K562 (cell line): Measurements from ENCODE around the gene NOM1. TPM values are rescaled to one million over a fixed set of nuclear protein-coding genes. Genes with fewer than 3 reads are reported as not detected.
A peak's percentile ranks its signal among the peaks of the same experiment; 100 is the strongest.

Source experiments
- BCLAF1 ChIP-seq, 2 experiments: fragments of 450-650 bp in 1 of 2; IDR thresholded peaks; 2 replicates each; pipeline ENCODE4 v1.6.1; 2011 to 2017; ENCODE audit warnings: low read depth in 2 of 2, antibody characterized with exemption in 1 of 2, borderline replicate concordance in 1 of 2, low read length in 1 of 2, mild to moderate bottlenecking in 1 of 2, mixed read lengths in 1 of 2; ENCODE audit not compliant: control insufficient read depth in 1 of 2
- CCAR2 ChIP-seq: fragments of 200-400 bp; formaldehyde crosslinking; IDR thresholded peaks from 2 replicates; pipeline ENCODE4 v1.6.1; 2017; ENCODE audit warnings: mild to moderate bottlenecking, low read depth, low read length
- CCNT2 ChIP-seq: IDR thresholded peaks from 2 replicates; pipeline ENCODE4 v1.6.1; 2011; ENCODE audit warnings: borderline replicate concordance, low read depth, mild to moderate bottlenecking, moderate library complexity, mixed read lengths, low read length; ENCODE audit not compliant: insufficient read length; ENCODE audit errors: extremely low read depth
- CXXC5 ChIP-seq: fragments of 250-450 bp; sonication (Bioruptor Pico); IDR thresholded peaks from 2 replicates; pipeline ENCODE4 v1.8.0; 2022; ENCODE audit warnings: inconsistent platforms, mild to moderate bottlenecking, moderate library complexity
- HEY1 ChIP-seq: fragments of 250-450 bp; sonication (Bioruptor Pico); IDR thresholded peaks from 2 replicates; pipeline ENCODE4 v1.5.0; 2020; ENCODE audit warnings: mild to moderate bottlenecking, moderate library complexity, borderline replicate concordance
- HNRNPK ChIP-seq: fragments of 200-400 bp; formaldehyde crosslinking; IDR thresholded peaks from one replicate; pipeline ENCODE4 v1.6.1; 2018; ENCODE audit warnings: mild to moderate bottlenecking, low read depth, low read length; ENCODE audit not compliant: poor library complexity, severe bottlenecking
- MITF ChIP-seq: IDR thresholded peaks from 2 replicates; pipeline ENCODE4 v1.6.1; 2014; ENCODE audit warnings: antibody characterized with exemption
- MNT ChIP-seq, 2 experiments: fragments of 450-650 bp; conservative IDR thresholded peaks; 2 replicates each; pipeline ENCODE4 v1.6.1; 2017; ENCODE audit warnings: mild to moderate bottlenecking in 2 of 2, moderate library complexity in 2 of 2
- RBM34 ChIP-seq: fragments of 200-400 bp; formaldehyde crosslinking; IDR thresholded peaks from 2 replicates; pipeline ENCODE4 v1.6.1; 2018; ENCODE audit warnings: low read length, borderline replicate concordance; ENCODE audit not compliant: insufficient read depth
- RFX7 ChIP-seq: fragments of 250-450 bp; sonication (Bioruptor Pico); IDR thresholded peaks from 2 replicates; pipeline ENCODE4 v1.5.1; 2021; ENCODE audit warnings: mild to moderate bottlenecking
- TAF1 ChIP-seq: IDR thresholded peaks from 2 replicates; pipeline ENCODE4 v1.6.1; 2011; ENCODE audit warnings: mild to moderate bottlenecking, low read length, moderate library complexity; ENCODE audit not compliant: insufficient read depth, control insufficient read depth, severe bottlenecking; ENCODE audit errors: extremely low read depth
- THAP7 ChIP-seq: fragments of 250-450 bp; sonication (Bioruptor Pico); IDR thresholded peaks from 2 replicates; pipeline ENCODE4 v1.5.0; 2021
- U2AF2 ChIP-seq: fragments of 200-400 bp; formaldehyde crosslinking; optimal IDR thresholded peaks from 2 replicates; pipeline ENCODE3; 2017; ENCODE audit warnings: low read depth, mild to moderate bottlenecking, low read length
- ZBTB49 ChIP-seq: sonication (generic); formaldehyde crosslinking; IDR thresholded peaks from 2 replicates; pipeline ENCODE4 v1.8.0; 2022; ENCODE audit warnings: missing genetic modification reagents, mild to moderate bottlenecking, borderline replicate concordance
- ZNF134 ChIP-seq: fragments of 250-450 bp; sonication (Bioruptor Pico); conservative IDR thresholded peaks from 2 replicates; pipeline ENCODE4 v1.4.0; 2020
- ZNF778 ChIP-seq: fragments of 450-650 bp; formaldehyde crosslinking; IDR thresholded peaks from 2 replicates; pipeline ENCODE4 v1.4.0; 2020; ENCODE audit warnings: mild to moderate bottlenecking, moderate library complexity
- polyA plus RNA-seq, 8 experiments: library from polyadenylated mRNA; depleted of rRNA in 4 of 8; stranded (reverse) in 5 of 8; unstranded in 3 of 8; fragments of >200 nt; fragmentation: Nextera tagmentation in 2 of 8; fragmentation: Illumina TruSeq in 1 of 8; extraction: Ambion mirVana in 2 of 8; extraction: Trizol in 1 of 8; gene quantifications; 2 replicates each; pipeline versions ENCODE4 v1.2.1 to v1.2.3, GENCODE V29; 2011 to 2014; ENCODE audit warnings: inconsistent platforms in 1 of 8, missing spikeins in 1 of 8
- total RNA-seq, 7 experiments: library from RNA; depleted of rRNA in 6 of 7; stranded (reverse); fragments of >200 nt in 6 of 7; fragmentation: Illumina TruSeq in 2 of 7; extraction: Trizol in 2 of 7; gene quantifications; 2 replicates each; pipeline versions ENCODE4 v1.2.1 to v1.2.3, GENCODE V29; 2011 to 2021; ENCODE audit warnings: low replicate concordance in 1 of 7

Gene NOM1
- total and polyA plus RNA-seq, 9 of the 15 experiments (the other 6 are each of a cell fraction or from before 2014, with no cell fraction given): 6.8 to 47.3 (median 37.4) TPM

- TF ChIP-seq BCLAF1 (IDR thresholded peaks at IDR 0.05; ENCODE audit: borderline replicate concordance in 1 of 2, control insufficient read depth in 1 of 2, low read depth in 2 of 2, low read length in 1 of 2) (no peak), ZBTB49 (CRISPR knock-in tag) (no peak), HNRNPK (no peak), RBM34 (no peak), ZNF778 (CRISPR knock-in tag) (no peak), HEY1 (CRISPR knock-in tag) (no peak), TAF1 (no peak), RFX7 (CRISPR knock-in tag) (no peak), ZNF134 (no peak), U2AF2 (no peak), MITF (no peak), CXXC5 (CRISPR knock-in tag) (peak; percentile 12), CCNT2 (peak; percentile 68), THAP7 (no peak), CCAR2 (no peak), MNT (conservative IDR thresholded peaks at IDR 0.05) (no peak)
Measured at GRCh38 chr7:156998988-156999957, 49.8 kb downstream of the NOM1 start (continued).
